GM19397 (cell line): Measurements from ENCODE around the gene NPAS1.

ENCODE experiments used
- ATAC-seq: cut with Tn5 transposase; IDR thresholded peaks from one replicate; pipeline ENCODE4 v1.9.1; 2021; ENCODE audit warnings: mild to moderate bottlenecking, moderate library complexity; ENCODE audit not compliant: unreplicated experiment

Gene NPAS1

GRCh38 chr19:47019431-47020041 is at the start of gene NPAS1:
TSS of gene NPAS1 (plus strand) at chr19:47019837. CDS start at chr19:47021048, 1,211 bp downstream.
- no peak for ATAC-seq

- ATAC-seq, result no peak
Observed at GRCh38 chr19:46970815-46971214, 48.8 kb upstream of the NPAS1 start.

- no peak for ATAC-seq
Observed at GRCh38 chr19:46972311-46972710, 47.3 kb upstream of the NPAS1 start.

- ATAC-seq, result no peak
Observed at GRCh38 chr19:46974181-46974580, 45.5 kb upstream of the NPAS1 start.

- ATAC-seq, result no peak
Observed at GRCh38 chr19:46975011-46975924, 44.4 kb upstream of the NPAS1 start.

GRCh38 chr19:46975925-46976782 is 43.5 kb upstream of the NPAS1 start:
- ATAC-seq, result no peak

- no peak for ATAC-seq
Observed at GRCh38 chr19:46976845-46977320, 42.8 kb upstream of the NPAS1 start.

GRCh38 chr19:46977548-46977947 is 42.1 kb upstream of the NPAS1 start:
- ATAC-seq, result no peak

- ATAC-seq, result no peak
Observed at GRCh38 chr19:46978171-46978869, 41.3 kb upstream of the NPAS1 start.

- ATAC-seq, result no peak
Observed at GRCh38 chr19:46979126-46980105, 40.2 kb upstream of the NPAS1 start.

- no peak for ATAC-seq
Observed at GRCh38 chr19:46980761-46981160, 38.9 kb upstream of the NPAS1 start.

- no peak for ATAC-seq
Observed at GRCh38 chr19:46981286-46981945, 38.2 kb upstream of the NPAS1 start.

GRCh38 chr19:46983097-46983496 is 36.5 kb upstream of the NPAS1 start:
- no peak for ATAC-seq

- ATAC-seq, result no peak
Observed at GRCh38 chr19:46984077-46985010, 35.3 kb upstream of the NPAS1 start.

GRCh38 chr19:46985542-46986415 is 33.9 kb upstream of the NPAS1 start:
- ATAC-seq, result no peak

- no peak for ATAC-seq
Observed at GRCh38 chr19:46988614-46989230, 30.9 kb upstream of the NPAS1 start.
